Breast epithelium (tissue), 4 donors: ENCODE data around the gene CDC34. TPM values are rescaled to one million over a fixed set of nuclear protein-coding genes. Genes with fewer than 3 reads are reported as not detected.

ENCODE experiments used
- DNase-seq, 2 donors: peaks; one replicate each; pipeline ENCODE4 v3.0.0-alpha.2; 2019; ENCODE audit warnings: low spot score in 2 of 2
- H3K27ac ChIP-seq, 2 donors: fragments of 200-600 bp; sonication (generic) in 1 of 2; one replicate each; pipeline ENCODE4 v1.5.1; 2016 to 2019; ENCODE audit warnings: mild to moderate bottlenecking in 1 of 2
- H3K27me3 ChIP-seq, 2 donors: fragments of 200-600 bp; sonication (generic) in 1 of 2; one replicate each; pipeline versions ENCODE4 v1.5.1 to v1.6.0; 2017 to 2019; ENCODE audit warnings: control low read depth in 1 of 2, mild to moderate bottlenecking in 1 of 2
- H3K36me3 ChIP-seq: fragments of 200-600 bp; one replicate; pipeline ENCODE4 v1.5.1; 2019
- H3K4me1 ChIP-seq, 2 donors: fragments of 200-600 bp; sonication (generic); one replicate each; pipeline ENCODE4 v1.5.1; 2016 to 2019; ENCODE audit warnings: control low read depth in 1 of 2
- H3K4me3 ChIP-seq, 3 donors: fragments of 200-600 bp; sonication (generic); 1 replicate in 2 of 3; 2 replicates in 1 of 3; pipeline ENCODE4 v1.5.1; 2016 to 2019; ENCODE audit warnings: mild to moderate bottlenecking in 3 of 3, moderate library complexity in 2 of 3
- H3K9me3 ChIP-seq, 2 donors: fragments of 200-600 bp; sonication (generic) in 1 of 2; one replicate each; pipeline ENCODE4 v1.5.1; 2016 to 2019; ENCODE audit warnings: control low read depth in 1 of 2
- CTCF ChIP-seq, 3 donors: fragments of 450-650 bp; IDR thresholded peaks; one replicate each; pipeline ENCODE4 v1.5.1; 2016 to 2017; ENCODE audit warnings: antibody characterized with exemption in 3 of 3, mild to moderate bottlenecking in 3 of 3, moderate library complexity in 3 of 3
- POLR2A ChIP-seq: fragments of 450-650 bp; IDR thresholded peaks from one replicate; pipeline ENCODE4 v1.6.1; 2016; ENCODE audit warnings: antibody characterized with exemption, mild to moderate bottlenecking, moderate library complexity
- POLR2AphosphoS5 ChIP-seq, 3 donors: sonication (generic); formaldehyde crosslinking; IDR thresholded peaks; one replicate each; pipeline ENCODE4 v1.6.1; 2017; ENCODE audit warnings: antibody characterized with exemption in 3 of 3
- intact Hi-C: fragments of 100-400 bp; cut with DNase I; formaldehyde crosslinking; loops from one replicate; pipeline ENCODE4 v1.15.1; 2023; ENCODE audit warnings: low total_unique reads
- total RNA-seq, 3 donors: library from RNA; depleted of rRNA; stranded (reverse); fragments of >200 nt; gene quantifications; one replicate each; pipeline ENCODE4 v1.1.0, GENCODE V29; 2016

CDC34 gene
- 10 to 100 TPM; 44.6 to 69.5 (median 49.3) TPM for total RNA-seq

- DNase-seq: no peak
- intact Hi-C loops: no loop called here
- TF ChIP-seq POLR2A (no peak), POLR2AphosphoS5 (IDR thresholded peaks at IDR 0.05) (no peak), CTCF (IDR thresholded peaks at IDR 0.05) (no peak)
Measured at GRCh38 chr19:531753-532560, at the start of gene CDC34. Gene CDC34, plus strand, starts transcription at chr19:531760. Its CDS starts 172 bp downstream, at chr19:531932.

GRCh38 chr19:482186-483041, 49.1 kb upstream of the CDC34 start:
- Histone ChIP-seq H3K27me3 (peaks cover 0 to 17% of the 10 kb centered on the region in 2 donors), H3K36me3 (no peaks in the 10 kb centered on the region), H3K4me1 (no peaks in the 10 kb centered on the region), H3K4me3 (no peak overlapping the region), H3K27ac (no peak overlapping the region), H3K9me3 (no peaks in the 10 kb centered on the region)
- intact Hi-C loops: loop anchor here (1.0 kb wide), 1 partner anchor 31 kb away; no protein-coding TSS in a partner anchor
- TF ChIP-seq POLR2AphosphoS5 (IDR thresholded peaks at IDR 0.05) (no peak), POLR2A (no peak), CTCF (IDR thresholded peaks at IDR 0.05) (no peak)
- DNase-seq: no peak

More at GRCh38 chr19:531753-532560, at the start of gene CDC34:
- Histone ChIP-seq H3K9me3 (no peaks in the 10 kb centered on the region), H3K27me3 (no peaks in the 10 kb centered on the region), H3K36me3 (no peaks in the 10 kb centered on the region), H3K4me1 (peaks cover 8 to 20% of the 10 kb centered on the region in 2 donors), H3K27ac (peak within 1 kb of the TSS; percentile 93 to 99), H3K4me3 (peak within 1 kb of the TSS; percentile 94 to 98 (median 98))

GRCh38 chr19:483332-484072, 48.1 kb upstream of the CDC34 start:
- H3K9me3 ChIP-seq: no peaks in the 10 kb centered on the region
- DNase-seq: no peak
- H3K36me3 ChIP-seq: no peaks in the 10 kb centered on the region
- intact Hi-C loops: no loop called here
- no peaks in the 10 kb centered on the region for H3K4me1 ChIP-seq
- peaks cover 0 to 14% of the 10 kb centered on the region in 2 donors for H3K27me3 ChIP-seq
- no peak overlapping the region for H3K27ac ChIP-seq
- H3K4me3 ChIP-seq: no peak overlapping the region
- no peak for TF ChIP-seq POLR2A
- TF ChIP-seq POLR2AphosphoS5 (IDR thresholded peaks at IDR 0.05): no peak
- no peak for TF ChIP-seq CTCF (IDR thresholded peaks at IDR 0.05)

GRCh38 chr19:484494-484893, 47.1 kb upstream of the CDC34 start:
- Histone ChIP-seq H3K27ac (no peak overlapping the region), H3K4me1 (no peaks in the 10 kb centered on the region), H3K9me3 (no peaks in the 10 kb centered on the region), H3K36me3 (no peaks in the 10 kb centered on the region), H3K27me3 (peaks cover 0 to 13% of the 10 kb centered on the region in 2 donors), H3K4me3 (no peak overlapping the region)
- no peak for TF ChIP-seq CTCF (IDR thresholded peaks at IDR 0.05)
- no peak for TF ChIP-seq POLR2AphosphoS5 (IDR thresholded peaks at IDR 0.05)
- TF ChIP-seq POLR2A: no peak
- DNase-seq: no peak
- intact Hi-C loops: no loop called here
